IMR-90 (cell line): Measurements from ENCODE around the gene USP32.
"Not testable (repeated sequence)": the region's sequence is repeated elsewhere in the genome, so short reads cannot be mapped to it uniquely, and the experiment has no call there.

Experiments
- CEBPB ChIP-seq: IDR thresholded peaks from 2 replicates; pipeline ENCODE4 v1.6.1; 2012; ENCODE audit warnings: low read depth, low read length, improper control_type of control experiment
- MAZ ChIP-seq: IDR thresholded peaks from 2 replicates; pipeline ENCODE4 v1.6.1; 2012; ENCODE audit warnings: low read depth, mild to moderate bottlenecking, low read length, improper control_type of control experiment, moderate library complexity, borderline replicate concordance
- POLR2A ChIP-seq: IDR thresholded peaks from 2 replicates; pipeline ENCODE4 v1.6.1; 2012; ENCODE audit warnings: mild to moderate bottlenecking, low read depth, low read length
- TF ChIP-seq, protein P1 (sequence below): conservative IDR thresholded peaks from 2 replicates; pipeline ENCODE4 v1.5.1; 2012; ENCODE audit warnings: mild to moderate bottlenecking, low read depth, low read length, improper control_type of control experiment
- TF ChIP-seq, protein P2 (sequence below): fragments of 150-350 bp; IDR thresholded peaks from 2 replicates; pipeline ENCODE4 v1.6.1; 2017; ENCODE audit warnings: mild to moderate bottlenecking, antibody characterized with exemption, low read length, low read depth

DNA sequence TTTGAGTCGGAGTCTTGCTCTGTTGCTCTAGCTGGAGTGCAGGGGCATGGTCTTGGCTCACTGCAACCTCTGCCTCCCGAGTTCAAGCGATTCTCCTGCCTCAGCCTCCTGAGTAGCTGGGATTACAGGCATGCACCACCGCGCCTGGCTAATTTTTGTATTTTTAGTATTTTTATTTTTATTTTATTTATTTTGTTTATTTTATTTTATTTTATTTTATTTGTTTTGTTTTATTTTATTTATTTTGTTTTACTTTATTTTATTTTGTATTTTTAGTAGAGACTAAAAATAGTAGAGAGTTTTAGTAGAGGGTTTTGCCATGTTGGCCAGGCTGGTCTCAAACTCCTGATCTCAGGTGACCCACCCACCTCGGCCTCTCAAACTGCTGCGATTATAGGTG is 27.9 kb upstream of the USP32 start:
- TF ChIP-seq, protein P1, sequence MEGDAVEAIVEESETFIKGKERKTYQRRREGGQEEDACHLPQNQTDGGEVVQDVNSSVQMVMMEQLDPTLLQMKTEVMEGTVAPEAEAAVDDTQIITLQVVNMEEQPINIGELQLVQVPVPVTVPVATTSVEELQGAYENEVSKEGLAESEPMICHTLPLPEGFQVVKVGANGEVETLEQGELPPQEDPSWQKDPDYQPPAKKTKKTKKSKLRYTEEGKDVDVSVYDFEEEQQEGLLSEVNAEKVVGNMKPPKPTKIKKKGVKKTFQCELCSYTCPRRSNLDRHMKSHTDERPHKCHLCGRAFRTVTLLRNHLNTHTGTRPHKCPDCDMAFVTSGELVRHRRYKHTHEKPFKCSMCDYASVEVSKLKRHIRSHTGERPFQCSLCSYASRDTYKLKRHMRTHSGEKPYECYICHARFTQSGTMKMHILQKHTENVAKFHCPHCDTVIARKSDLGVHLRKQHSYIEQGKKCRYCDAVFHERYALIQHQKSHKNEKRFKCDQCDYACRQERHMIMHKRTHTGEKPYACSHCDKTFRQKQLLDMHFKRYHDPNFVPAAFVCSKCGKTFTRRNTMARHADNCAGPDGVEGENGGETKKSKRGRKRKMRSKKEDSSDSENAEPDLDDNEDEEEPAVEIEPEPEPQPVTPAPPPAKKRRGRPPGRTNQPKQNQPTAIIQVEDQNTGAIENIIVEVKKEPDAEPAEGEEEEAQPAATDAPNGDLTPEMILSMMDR: not testable (repeated sequence)
- not testable (repeated sequence) for TF ChIP-seq POLR2A, MAZ, CEBPB
- TF ChIP-seq, protein P2, sequence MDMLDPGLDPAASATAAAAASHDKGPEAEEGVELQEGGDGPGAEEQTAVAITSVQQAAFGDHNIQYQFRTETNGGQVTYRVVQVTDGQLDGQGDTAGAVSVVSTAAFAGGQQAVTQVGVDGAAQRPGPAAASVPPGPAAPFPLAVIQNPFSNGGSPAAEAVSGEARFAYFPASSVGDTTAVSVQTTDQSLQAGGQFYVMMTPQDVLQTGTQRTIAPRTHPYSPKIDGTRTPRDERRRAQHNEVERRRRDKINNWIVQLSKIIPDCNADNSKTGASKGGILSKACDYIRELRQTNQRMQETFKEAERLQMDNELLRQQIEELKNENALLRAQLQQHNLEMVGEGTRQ: not testable (repeated sequence)
